Panc1 (cell line): ENCODE results near the gene VKORC1. TPM values are rescaled to one million over a fixed set of nuclear protein-coding genes. Genes with fewer than 3 reads are reported as not detected.

Experiments used
- ATAC-seq: fragments of 200-7000 bp; cut with Tn5 transposase; 2 replicates; pipeline ENCODE4 v1.9.1; 2020; ENCODE audit warnings: mild to moderate bottlenecking, moderate library complexity
- BruUV-seq: library from RNA; stranded (reverse); fragments of 400-500 nt; replicated peaks from 2 replicates; lab custom pipeline; 2021; lab: Mats Ljungman, UMichigan
- CTCF ChIA-PET: fragments of 300-600 bp; sonication (Branson Sonifier 250); formaldehyde crosslinking; loops from one replicate; lab custom pipeline; 2022; ENCODE audit warnings: antibody characterized with exemption; lab: Charles Lee
- POLR2A ChIA-PET: fragments of 300-600 bp; sonication (Branson Sonifier 250); formaldehyde crosslinking; loops from one replicate; lab custom pipeline; 2022; ENCODE audit warnings: antibody characterized with exemption; lab: Charles Lee
- DNase-seq: peaks from one replicate; pipeline ENCODE4 v3.0.0-alpha.2; 2010; ENCODE audit warnings: low read depth, low spot score
- H3K27ac ChIP-seq: 2 replicates; pipeline ENCODE4 v1.5.1; 2011; ENCODE audit warnings: mild to moderate bottlenecking, low read length, inconsistent platforms
- H3K27me3 ChIP-seq: fragments of 200-500 bp; sonication (Bioruptor generic); 2 replicates; pipeline ENCODE4 v1.6.0; 2014; ENCODE audit warnings: low read length, inconsistent platforms; ENCODE audit not compliant: control insufficient read depth, insufficient read depth
- H3K36me3 ChIP-seq: fragments of 200-500 bp; sonication (Bioruptor generic); 2 replicates; pipeline ENCODE4 v1.5.1; 2014; ENCODE audit warnings: inconsistent platforms, mild to moderate bottlenecking, low read length, moderate library complexity; ENCODE audit not compliant: control insufficient read depth, insufficient read depth
- H3K4me1 ChIP-seq: 2 replicates; pipeline ENCODE4 v1.5.1; 2011; ENCODE audit warnings: inconsistent platforms, mild to moderate bottlenecking, low read length, moderate library complexity; ENCODE audit not compliant: control insufficient read depth, insufficient read depth
- H3K4me3 ChIP-seq, 2 experiments: 2 replicates each; pipeline ENCODE4 v1.5.1; 2011 to 2012; ENCODE audit warnings: low read depth in 2 of 2, low read length in 2 of 2, mild to moderate bottlenecking in 2 of 2, inconsistent platforms in 1 of 2, moderate library complexity in 1 of 2
- H3K9me3 ChIP-seq: fragments of 200-500 bp; sonication (Bioruptor generic); 2 replicates; pipeline ENCODE4 v1.5.1; 2014; ENCODE audit warnings: low read depth, mild to moderate bottlenecking, inconsistent platforms, low read length, moderate library complexity; ENCODE audit not compliant: control insufficient read depth, insufficient read depth
- POLR2AphosphoS5 ChIP-seq: IDR thresholded peaks from 2 replicates; pipeline ENCODE4 v1.6.1; 2012; ENCODE audit warnings: mild to moderate bottlenecking, low read depth, low read length, moderate library complexity
- SIN3A ChIP-seq: IDR thresholded peaks from 2 replicates; pipeline ENCODE4 v1.6.1; 2012; ENCODE audit warnings: low read depth, mild to moderate bottlenecking, low read length, moderate library complexity, borderline replicate concordance; ENCODE audit not compliant: insufficient read depth
- TCF7L2 ChIP-seq: IDR thresholded peaks from 2 replicates; pipeline ENCODE4 v1.6.1; 2011; ENCODE audit warnings: mild to moderate bottlenecking, low read depth, low read length, inconsistent platforms
- in situ Hi-C: cut with HindIII; loops from 2 replicates; pipeline ENCODE4 v1.10.0; 2016; ENCODE audit warnings: low sequenced_read_pairs, low pct_unique_long_range_greater_than_20kb
- intact Hi-C: fragments of 100-400 bp; cut with micrococcal nuclease; formaldehyde crosslinking; loops from one replicate; pipeline ENCODE4 v1.10.0; 2022; ENCODE audit not compliant: unreplicated experiment
- total RNA-seq: library from RNA; stranded (reverse); gene quantifications from one replicate; pipeline ENCODE4 v1.2.1, GENCODE V29; 2021; ENCODE audit not compliant: unreplicated experiment
- TF ChIP-seq, protein P1 (sequence below), 2 experiments: IDR thresholded peaks; 2 replicates each; pipeline ENCODE4 v1.6.1; 2011 to 2012; ENCODE audit warnings: low read depth in 2 of 2, control low read depth in 1 of 2, low read length in 1 of 2, mild to moderate bottlenecking in 1 of 2, moderate library complexity in 1 of 2; ENCODE audit not compliant: insufficient read depth in 1 of 2
- TF ChIP-seq, protein P2 (sequence below): fragments of 450-650 bp; IDR thresholded peaks from 2 replicates; pipeline ENCODE4 v1.5.1; 2017; ENCODE audit warnings: mild to moderate bottlenecking

VKORC1 gene
- total RNA-seq, 1 experiment from 2014 or later: 109 TPM

DNA sequence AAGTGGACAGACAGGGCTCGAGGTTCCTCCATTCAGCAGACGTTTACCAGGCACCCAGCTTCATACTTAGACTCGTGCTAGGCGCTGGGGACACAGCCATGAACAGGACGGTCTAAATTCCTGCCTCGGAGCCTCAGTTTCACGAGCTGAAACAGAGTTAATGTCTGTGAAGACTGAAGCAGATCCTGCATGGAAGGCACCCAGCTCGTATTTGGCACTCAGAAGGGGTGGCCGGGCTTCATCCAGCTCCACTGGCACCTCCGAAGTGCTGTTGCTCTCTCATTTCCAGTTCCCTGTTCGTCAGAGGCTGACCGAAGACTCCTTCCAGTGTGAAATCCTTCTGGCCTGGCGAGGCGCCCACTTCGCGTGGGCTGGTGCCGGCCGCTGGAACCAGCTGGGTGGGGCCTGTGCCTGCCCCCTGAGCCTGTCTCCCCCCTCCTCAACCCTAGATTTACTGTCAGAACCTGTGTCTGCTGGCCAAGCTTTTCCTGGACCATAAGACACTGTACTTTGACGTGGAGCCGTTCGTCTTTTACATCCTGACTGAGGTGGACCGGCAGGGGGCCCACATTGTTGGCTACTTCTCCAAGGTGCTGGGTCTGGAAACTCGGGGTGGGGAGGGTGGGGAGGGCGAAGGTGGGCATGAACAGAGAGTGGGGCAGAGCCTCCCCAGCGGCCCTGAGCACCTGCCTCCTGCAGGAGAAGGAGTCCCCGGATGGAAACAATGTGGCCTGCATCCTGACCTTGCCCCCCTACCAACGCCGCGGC is 35.2 kb upstream of the VKORC1 start:
- Histone ChIP-seq H3K36me3 (no peaks in the 10 kb centered on the region), H3K4me3 (no peak overlapping the region), H3K4me1 (no peaks in the 10 kb centered on the region), H3K27me3 (no peaks in the 10 kb centered on the region), H3K27ac (no peak overlapping the region), H3K9me3 (no peaks in the 10 kb centered on the region)
- ATAC-seq: no peak
- intact Hi-C loops: no loop called here
- DNase-seq: no peak
- no peak for TF ChIP-seq POLR2AphosphoS5
- TF ChIP-seq, protein P1, sequence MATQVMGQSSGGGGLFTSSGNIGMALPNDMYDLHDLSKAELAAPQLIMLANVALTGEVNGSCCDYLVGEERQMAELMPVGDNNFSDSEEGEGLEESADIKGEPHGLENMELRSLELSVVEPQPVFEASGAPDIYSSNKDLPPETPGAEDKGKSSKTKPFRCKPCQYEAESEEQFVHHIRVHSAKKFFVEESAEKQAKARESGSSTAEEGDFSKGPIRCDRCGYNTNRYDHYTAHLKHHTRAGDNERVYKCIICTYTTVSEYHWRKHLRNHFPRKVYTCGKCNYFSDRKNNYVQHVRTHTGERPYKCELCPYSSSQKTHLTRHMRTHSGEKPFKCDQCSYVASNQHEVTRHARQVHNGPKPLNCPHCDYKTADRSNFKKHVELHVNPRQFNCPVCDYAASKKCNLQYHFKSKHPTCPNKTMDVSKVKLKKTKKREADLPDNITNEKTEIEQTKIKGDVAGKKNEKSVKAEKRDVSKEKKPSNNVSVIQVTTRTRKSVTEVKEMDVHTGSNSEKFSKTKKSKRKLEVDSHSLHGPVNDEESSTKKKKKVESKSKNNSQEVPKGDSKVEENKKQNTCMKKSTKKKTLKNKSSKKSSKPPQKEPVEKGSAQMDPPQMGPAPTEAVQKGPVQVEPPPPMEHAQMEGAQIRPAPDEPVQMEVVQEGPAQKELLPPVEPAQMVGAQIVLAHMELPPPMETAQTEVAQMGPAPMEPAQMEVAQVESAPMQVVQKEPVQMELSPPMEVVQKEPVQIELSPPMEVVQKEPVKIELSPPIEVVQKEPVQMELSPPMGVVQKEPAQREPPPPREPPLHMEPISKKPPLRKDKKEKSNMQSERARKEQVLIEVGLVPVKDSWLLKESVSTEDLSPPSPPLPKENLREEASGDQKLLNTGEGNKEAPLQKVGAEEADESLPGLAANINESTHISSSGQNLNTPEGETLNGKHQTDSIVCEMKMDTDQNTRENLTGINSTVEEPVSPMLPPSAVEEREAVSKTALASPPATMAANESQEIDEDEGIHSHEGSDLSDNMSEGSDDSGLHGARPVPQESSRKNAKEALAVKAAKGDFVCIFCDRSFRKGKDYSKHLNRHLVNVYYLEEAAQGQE (IDR thresholded peaks at IDR 0.05; ENCODE audit: insufficient read depth in 1 of 2, low read depth in 2 of 2, low read length in 1 of 2): no peak
- no peak for TF ChIP-seq TCF7L2
- TF ChIP-seq, protein P2, sequence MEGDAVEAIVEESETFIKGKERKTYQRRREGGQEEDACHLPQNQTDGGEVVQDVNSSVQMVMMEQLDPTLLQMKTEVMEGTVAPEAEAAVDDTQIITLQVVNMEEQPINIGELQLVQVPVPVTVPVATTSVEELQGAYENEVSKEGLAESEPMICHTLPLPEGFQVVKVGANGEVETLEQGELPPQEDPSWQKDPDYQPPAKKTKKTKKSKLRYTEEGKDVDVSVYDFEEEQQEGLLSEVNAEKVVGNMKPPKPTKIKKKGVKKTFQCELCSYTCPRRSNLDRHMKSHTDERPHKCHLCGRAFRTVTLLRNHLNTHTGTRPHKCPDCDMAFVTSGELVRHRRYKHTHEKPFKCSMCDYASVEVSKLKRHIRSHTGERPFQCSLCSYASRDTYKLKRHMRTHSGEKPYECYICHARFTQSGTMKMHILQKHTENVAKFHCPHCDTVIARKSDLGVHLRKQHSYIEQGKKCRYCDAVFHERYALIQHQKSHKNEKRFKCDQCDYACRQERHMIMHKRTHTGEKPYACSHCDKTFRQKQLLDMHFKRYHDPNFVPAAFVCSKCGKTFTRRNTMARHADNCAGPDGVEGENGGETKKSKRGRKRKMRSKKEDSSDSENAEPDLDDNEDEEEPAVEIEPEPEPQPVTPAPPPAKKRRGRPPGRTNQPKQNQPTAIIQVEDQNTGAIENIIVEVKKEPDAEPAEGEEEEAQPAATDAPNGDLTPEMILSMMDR: no peak
- TF ChIP-seq SIN3A: no peak
- ChIA-PET POLR2A (interaction anchor here (0.6 kb wide), 1 partner anchor 92 kb away, joined by 4 read pairs; no protein-coding TSS in a partner anchor), CTCF (no interaction called here)
- in situ Hi-C loops: no loop called here
- no TSS peak for BruUV-seq

DNA sequence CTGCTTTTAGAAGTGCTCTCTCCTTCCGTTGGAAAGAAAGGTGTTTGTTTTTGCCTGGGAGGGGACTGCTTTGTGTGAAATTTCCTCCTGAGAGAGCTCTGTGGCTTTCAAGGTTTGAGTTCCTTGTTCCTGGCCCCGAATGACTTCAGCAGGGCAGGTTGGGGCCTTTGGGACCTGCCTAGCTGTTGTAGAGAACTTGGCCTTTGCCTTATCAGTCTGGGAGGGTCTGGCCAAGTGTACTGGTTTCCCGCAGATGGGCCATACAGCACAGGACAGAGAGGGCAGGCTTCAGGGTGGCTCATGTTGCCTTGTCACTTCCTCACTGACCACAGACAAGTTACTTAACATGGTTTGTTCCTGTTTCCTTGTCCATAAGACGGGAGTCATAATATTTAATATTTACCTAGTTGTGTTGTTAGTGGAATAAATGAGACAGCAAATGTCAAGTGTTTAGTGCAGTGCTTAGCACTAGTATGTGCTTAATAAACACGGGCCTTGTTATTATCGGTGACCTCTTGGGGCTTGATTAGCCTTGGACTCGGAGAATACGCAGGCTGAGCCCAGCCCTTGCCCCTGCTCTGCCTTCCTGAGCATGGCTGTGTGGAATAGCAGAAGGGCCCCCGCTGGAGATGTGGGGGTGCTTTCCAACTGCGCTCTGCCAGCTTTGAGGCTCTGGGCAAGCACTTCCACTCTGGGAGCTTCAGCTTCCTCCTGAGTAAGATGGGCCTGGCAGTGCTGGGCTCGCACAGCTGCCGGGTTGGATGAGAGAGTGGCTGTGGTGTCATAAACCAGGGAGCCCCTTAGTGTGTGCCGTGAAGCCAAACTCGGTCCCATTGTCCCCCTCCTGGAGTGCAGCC is 34.3 kb upstream of the VKORC1 start:
- Histone ChIP-seq H3K27me3 (no peaks in the 10 kb centered on the region), H3K4me3 (no peak overlapping the region), H3K9me3 (no peaks in the 10 kb centered on the region), H3K36me3 (no peaks in the 10 kb centered on the region), H3K4me1 (no peaks in the 10 kb centered on the region), H3K27ac (no peak overlapping the region)
- DNase-seq: no peak
- no peak for ATAC-seq
- TF ChIP-seq TCF7L2: no peak
- TF ChIP-seq, protein P2: no peak
- no peak for TF ChIP-seq POLR2AphosphoS5
- TF ChIP-seq, protein P1 (IDR thresholded peaks at IDR 0.05; ENCODE audit: insufficient read depth in 1 of 2, low read depth in 2 of 2, low read length in 1 of 2): no peak
- TF ChIP-seq SIN3A: no peak
- ChIA-PET POLR2A (interaction anchor here (0.6 kb wide), 1 partner anchor 11 kb away, joined by 9 read pairs; the partner anchor contains the start of gene KAT8), CTCF (interaction anchor here (1.4 kb wide), 1 partner anchor 13 kb away, joined by 3 read pairs; no protein-coding TSS in a partner anchor)
- no TSS peak for BruUV-seq
- in situ Hi-C loops: no loop called here
- intact Hi-C loops: no loop called here
